Osteoblast (primary cell): Measurements from ENCODE around the gene PLRG1. TPM values are rescaled to one million over a fixed set of nuclear protein-coding genes. Genes with fewer than 3 reads are reported as not detected.

Experiments used
- DNase-seq: peaks from one replicate; pipeline ENCODE4 v3.0.0; 2011; ENCODE audit warnings: low spot score, mixed read lengths; ENCODE audit not compliant: insufficient read length; ENCODE audit errors: missing footprints
- H2AFZ ChIP-seq: 2 replicates; pipeline ENCODE4 v1.6.0; 2011; ENCODE audit warnings: mild to moderate bottlenecking, low read length
- H3K27ac ChIP-seq: 2 replicates; pipeline ENCODE4 v1.5.1; 2011; ENCODE audit warnings: mild to moderate bottlenecking, low read depth, low read length, moderate library complexity
- H3K27me3 ChIP-seq: 2 replicates; pipeline ENCODE4 v1.6.0; 2012; ENCODE audit warnings: mild to moderate bottlenecking, control low read depth, inconsistent platforms, low read length, moderate library complexity; ENCODE audit not compliant: insufficient read depth
- H3K36me3 ChIP-seq: 2 replicates; pipeline ENCODE4 v1.5.1; 2011; ENCODE audit warnings: mild to moderate bottlenecking, low read length, control low read depth, moderate library complexity; ENCODE audit not compliant: insufficient read depth
- H3K4me1 ChIP-seq: 2 replicates; pipeline ENCODE4 v1.5.1; 2011; ENCODE audit warnings: mild to moderate bottlenecking, low read length, control low read depth, moderate library complexity; ENCODE audit not compliant: insufficient read depth
- H3K4me2 ChIP-seq: 2 replicates; pipeline ENCODE4 v1.6.0; 2011; ENCODE audit warnings: mild to moderate bottlenecking, low read length; ENCODE audit not compliant: insufficient read depth
- H3K4me3 ChIP-seq: fragments of 200-600 bp; sonication (generic); 3 replicates; pipeline ENCODE4 v1.5.1; 2012; ENCODE audit warnings: mild to moderate bottlenecking, low read length, inconsistent platforms; ENCODE audit not compliant: insufficient read depth
- H3K79me2 ChIP-seq: 2 replicates; pipeline ENCODE4 v1.6.0; 2012; ENCODE audit warnings: mild to moderate bottlenecking, low read length, control low read depth, inconsistent platforms; ENCODE audit not compliant: insufficient read depth
- H3K9me3 ChIP-seq: 2 replicates; pipeline ENCODE4 v1.5.1; 2011; ENCODE audit warnings: low read depth, low read length, control low read depth
- H4K20me1 ChIP-seq: 2 replicates; pipeline ENCODE4 v1.6.0; 2012; ENCODE audit warnings: mild to moderate bottlenecking, low read length, control low read depth; ENCODE audit not compliant: insufficient read depth
- total RNA-seq: library from RNA; depleted of rRNA; stranded (reverse); fragments of >200 nt; gene quantifications from 2 replicates; pipeline ENCODE4 v1.2.3, GENCODE V29; 2012
- TF ChIP-seq, protein P1 (sequence below): IDR thresholded peaks from 2 replicates; pipeline ENCODE4 v1.5.1; 2011; ENCODE audit warnings: mild to moderate bottlenecking, low read depth, low read length, moderate library complexity; ENCODE audit errors: extremely low read depth

PLRG1 gene
- total RNA-seq, 1 donor, result 81.8 TPM

DNA sequence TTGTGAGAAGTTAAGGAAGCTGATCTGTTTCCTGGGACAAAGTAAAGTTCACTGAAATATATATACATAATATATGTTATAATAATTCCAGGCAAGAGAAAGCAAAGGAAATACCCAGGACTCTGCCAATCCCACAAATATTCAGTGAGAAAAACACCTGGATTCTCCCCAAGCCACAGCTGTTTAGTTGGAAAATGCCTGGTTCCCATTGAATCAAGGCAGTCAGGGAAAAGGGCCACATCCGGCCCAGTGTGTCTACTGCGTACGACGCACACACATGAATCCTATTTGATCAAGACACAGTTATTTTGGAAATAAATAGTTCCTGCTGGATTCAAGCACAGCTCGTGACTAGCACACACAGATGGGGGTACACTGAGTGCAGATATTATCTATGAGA lies 52.3 kb downstream of the PLRG1 start:
- Histone ChIP-seq H3K4me3 (no peak overlapping the region), H3K36me3 (no peaks in the 10 kb centered on the region), H3K27ac (no peak overlapping the region), H4K20me1 (no peaks in the 10 kb centered on the region), H3K4me1 (no peaks in the 10 kb centered on the region), H3K27me3 (no peaks in the 10 kb centered on the region), H3K9me3 (no peaks in the 10 kb centered on the region), H2AFZ (no peak overlapping the region), H3K4me2 (no peak overlapping the region), H3K79me2 (no peaks in the 10 kb centered on the region)
- TF ChIP-seq, protein P1, sequence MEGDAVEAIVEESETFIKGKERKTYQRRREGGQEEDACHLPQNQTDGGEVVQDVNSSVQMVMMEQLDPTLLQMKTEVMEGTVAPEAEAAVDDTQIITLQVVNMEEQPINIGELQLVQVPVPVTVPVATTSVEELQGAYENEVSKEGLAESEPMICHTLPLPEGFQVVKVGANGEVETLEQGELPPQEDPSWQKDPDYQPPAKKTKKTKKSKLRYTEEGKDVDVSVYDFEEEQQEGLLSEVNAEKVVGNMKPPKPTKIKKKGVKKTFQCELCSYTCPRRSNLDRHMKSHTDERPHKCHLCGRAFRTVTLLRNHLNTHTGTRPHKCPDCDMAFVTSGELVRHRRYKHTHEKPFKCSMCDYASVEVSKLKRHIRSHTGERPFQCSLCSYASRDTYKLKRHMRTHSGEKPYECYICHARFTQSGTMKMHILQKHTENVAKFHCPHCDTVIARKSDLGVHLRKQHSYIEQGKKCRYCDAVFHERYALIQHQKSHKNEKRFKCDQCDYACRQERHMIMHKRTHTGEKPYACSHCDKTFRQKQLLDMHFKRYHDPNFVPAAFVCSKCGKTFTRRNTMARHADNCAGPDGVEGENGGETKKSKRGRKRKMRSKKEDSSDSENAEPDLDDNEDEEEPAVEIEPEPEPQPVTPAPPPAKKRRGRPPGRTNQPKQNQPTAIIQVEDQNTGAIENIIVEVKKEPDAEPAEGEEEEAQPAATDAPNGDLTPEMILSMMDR, result no peak
- no peak for DNase-seq

DNA sequence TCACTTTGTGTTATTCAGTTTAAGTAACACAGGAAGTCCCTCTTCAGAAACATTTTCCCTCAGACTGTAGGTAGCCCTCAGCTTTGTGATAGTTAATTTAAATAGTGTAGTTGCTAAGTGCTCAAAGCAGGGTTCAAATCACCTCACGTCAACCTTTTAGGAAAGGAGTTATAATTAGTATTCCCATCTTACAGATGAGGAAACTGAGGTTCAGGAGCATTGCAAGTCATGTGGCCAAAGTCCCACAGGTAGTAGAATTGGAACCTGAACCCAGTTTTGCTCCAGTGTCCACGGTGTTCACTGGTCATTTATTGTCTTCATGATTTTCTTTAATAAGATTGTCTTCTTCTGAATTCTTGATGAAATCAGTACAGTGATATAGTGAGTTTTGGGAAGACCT lies 54.3 kb downstream of the PLRG1 start:
- TF ChIP-seq, protein P1, result no peak
- Histone ChIP-seq H4K20me1 (no peaks in the 10 kb centered on the region), H3K27me3 (peaks cover 12% of the 10 kb centered on the region), H3K4me1 (no peaks in the 10 kb centered on the region), H3K4me2 (no peak overlapping the region), H3K27ac (no peak overlapping the region), H3K9me3 (no peaks in the 10 kb centered on the region), H3K79me2 (no peaks in the 10 kb centered on the region), H3K4me3 (no peak overlapping the region), H2AFZ (no peak overlapping the region), H3K36me3 (no peaks in the 10 kb centered on the region)
- DNase-seq, result no peak

DNA sequence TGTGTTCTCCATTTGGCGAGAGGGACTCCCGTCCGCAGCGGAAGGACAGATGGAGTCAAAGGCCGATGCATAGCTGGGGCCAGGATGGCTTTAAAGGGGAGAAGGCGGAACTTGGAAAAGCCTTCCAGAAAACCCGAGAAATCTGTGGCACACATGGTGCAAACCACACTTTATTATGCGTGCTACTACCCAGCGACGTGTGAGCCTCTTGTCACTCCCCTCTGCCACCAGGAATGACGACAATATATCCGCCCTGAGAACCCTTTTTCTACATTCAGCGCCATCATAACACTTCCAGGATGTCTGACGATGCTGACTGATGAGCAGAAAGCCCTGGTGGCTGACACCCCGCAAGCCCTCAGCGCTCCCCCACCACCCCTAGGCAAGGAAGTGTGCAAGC lies 57.9 kb downstream of the PLRG1 start:
- Histone ChIP-seq H3K27ac (no peak overlapping the region), H3K27me3 (peaks cover 23% of the 10 kb centered on the region), H3K4me3 (no peak overlapping the region), H3K4me1 (no peaks in the 10 kb centered on the region), H3K36me3 (no peaks in the 10 kb centered on the region), H3K79me2 (no peaks in the 10 kb centered on the region), H3K4me2 (no peak overlapping the region), H3K9me3 (no peaks in the 10 kb centered on the region), H2AFZ (no peak overlapping the region), H4K20me1 (no peaks in the 10 kb centered on the region)
- peak; percentile 56 for DNase-seq
- TF ChIP-seq, protein P1, result no peak

DNA sequence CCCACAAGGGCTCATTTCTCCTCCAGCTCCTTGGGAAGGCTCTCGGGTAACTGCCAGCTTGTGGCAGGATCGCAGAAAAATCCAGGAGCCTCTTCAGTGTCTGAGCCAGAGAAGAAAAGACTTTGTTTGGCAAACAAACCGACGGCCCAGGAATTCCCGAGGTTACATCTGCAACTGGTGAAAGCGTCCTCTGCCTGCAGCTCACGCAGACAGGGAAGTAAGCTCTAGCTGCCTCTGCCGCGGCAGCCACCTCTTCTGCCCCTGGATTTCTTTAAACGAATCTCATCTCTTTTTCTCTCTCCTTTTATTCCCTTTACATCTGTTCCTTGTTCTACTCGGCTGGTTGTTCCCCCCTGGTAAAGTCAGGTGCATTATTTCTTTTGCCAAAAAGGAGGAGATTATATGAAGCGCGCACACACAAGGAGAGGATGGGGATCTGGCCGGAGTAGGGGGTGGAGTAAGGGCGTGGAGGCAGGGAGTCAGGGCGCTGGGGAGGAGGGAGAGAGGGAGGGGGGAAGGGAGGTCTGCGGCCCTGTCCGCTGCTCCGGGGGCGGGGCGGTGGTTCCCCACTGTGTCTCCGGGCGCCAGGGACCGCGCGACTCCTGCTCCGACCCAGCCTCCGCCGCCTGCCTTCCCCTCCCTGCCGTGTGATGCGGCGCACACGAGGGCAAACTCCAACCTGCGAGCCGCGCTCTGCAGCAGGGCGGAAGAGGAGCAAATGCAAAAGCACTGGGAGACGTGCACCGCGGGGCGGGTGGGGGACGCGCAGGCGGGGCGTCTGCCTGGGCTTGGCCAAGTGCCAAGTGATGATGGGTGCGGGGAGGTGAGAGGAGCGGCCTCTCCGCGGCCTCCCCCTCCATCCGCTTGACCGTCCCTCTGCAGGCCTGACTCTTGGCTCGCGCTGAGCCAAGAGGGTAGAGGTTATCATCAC lies 58.6 kb downstream of the PLRG1 start, which contains the start of gene DCHS2:
DCHS2 (minus strand) TSS at position 459 of the 931 bp plus-strand sequence; CDS start at position 15, 444 bp downstream.
- TF ChIP-seq, protein P1, result no peak
- no peak within 1 kb of the TSS for H3K27ac ChIP-seq
- H2AFZ ChIP-seq, result no peak within 1 kb of the TSS
- no peak within 1 kb of the TSS for H3K4me2 ChIP-seq
- H3K4me3 ChIP-seq, result no peak within 1 kb of the TSS
- H3K4me1 ChIP-seq, result no peaks in the 10 kb centered on the region
- peak; percentile 90 for DNase-seq
- no peaks in the 10 kb centered on the region for H4K20me1 ChIP-seq
- H3K79me2 ChIP-seq, result no peaks in the 10 kb centered on the region
- H3K9me3 ChIP-seq, result no peaks in the 10 kb centered on the region
- no peaks in the 10 kb centered on the region for H3K36me3 ChIP-seq
- peaks cover 23% of the 10 kb centered on the region for H3K27me3 ChIP-seq
